LNCAP (cell line): ENCODE measurements around the gene SNCAIP.

Experiments used
- TF ChIP-seq, protein P1 (sequence below): fragments of 450-650 bp; IDR thresholded peaks from 2 replicates; pipeline ENCODE4 v1.5.1; 2017; ENCODE audit warnings: mild to moderate bottlenecking

SNCAIP gene

DNA sequence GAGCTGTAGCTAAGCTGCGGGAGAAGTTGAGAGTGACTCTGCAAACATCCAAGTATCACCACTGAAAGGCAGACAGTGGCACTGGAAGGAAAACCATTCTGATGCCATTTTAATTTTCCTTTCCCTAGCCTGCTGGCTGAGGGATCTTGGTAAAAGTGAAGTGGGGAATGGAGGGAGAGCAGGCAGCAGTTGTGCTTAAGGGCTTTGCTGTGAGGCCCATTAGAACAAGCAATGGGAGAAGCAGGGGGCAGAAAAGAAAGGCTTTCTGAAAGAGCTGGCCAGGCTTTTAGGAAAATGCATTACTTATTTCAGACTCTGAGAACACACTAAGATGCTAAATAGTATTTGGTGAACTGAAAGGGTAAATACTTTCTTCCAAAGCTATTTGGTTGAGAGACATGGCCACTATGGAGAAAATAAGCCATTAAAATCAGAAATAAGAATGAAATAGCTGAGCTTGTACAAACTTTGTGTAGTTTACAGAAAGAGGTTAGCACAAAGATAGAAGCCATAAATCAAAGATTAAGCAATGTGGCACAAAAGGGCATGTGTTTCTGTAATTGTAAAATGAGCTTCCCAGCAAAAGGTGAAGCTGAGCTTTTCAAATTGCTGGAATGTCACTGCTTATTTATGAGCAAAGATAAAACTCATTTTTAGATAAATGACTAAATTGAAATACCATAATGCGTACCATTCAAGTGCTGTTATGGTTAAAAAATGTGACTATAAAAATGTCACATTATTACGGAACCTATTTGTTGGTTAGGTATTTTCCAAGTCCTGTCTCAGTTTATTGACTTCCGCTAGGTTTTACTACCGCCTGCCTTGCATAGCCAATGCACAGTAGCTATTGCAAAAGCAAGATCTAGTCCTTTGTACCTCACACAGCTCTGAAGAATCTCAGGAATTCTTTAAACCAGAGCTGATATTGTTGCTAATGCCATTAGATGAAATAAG, 20.8 kb downstream of the SNCAIP start:
- TF ChIP-seq, protein P1, sequence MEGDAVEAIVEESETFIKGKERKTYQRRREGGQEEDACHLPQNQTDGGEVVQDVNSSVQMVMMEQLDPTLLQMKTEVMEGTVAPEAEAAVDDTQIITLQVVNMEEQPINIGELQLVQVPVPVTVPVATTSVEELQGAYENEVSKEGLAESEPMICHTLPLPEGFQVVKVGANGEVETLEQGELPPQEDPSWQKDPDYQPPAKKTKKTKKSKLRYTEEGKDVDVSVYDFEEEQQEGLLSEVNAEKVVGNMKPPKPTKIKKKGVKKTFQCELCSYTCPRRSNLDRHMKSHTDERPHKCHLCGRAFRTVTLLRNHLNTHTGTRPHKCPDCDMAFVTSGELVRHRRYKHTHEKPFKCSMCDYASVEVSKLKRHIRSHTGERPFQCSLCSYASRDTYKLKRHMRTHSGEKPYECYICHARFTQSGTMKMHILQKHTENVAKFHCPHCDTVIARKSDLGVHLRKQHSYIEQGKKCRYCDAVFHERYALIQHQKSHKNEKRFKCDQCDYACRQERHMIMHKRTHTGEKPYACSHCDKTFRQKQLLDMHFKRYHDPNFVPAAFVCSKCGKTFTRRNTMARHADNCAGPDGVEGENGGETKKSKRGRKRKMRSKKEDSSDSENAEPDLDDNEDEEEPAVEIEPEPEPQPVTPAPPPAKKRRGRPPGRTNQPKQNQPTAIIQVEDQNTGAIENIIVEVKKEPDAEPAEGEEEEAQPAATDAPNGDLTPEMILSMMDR, result no peak

- TF ChIP-seq, protein P1, result no peak
These were observed 21.5 kb downstream of the SNCAIP start for GRCh38 chr5:122333564-122333963.

GRCh38 chr5:122339591-122339990, 27.6 kb downstream of the SNCAIP start:
- TF ChIP-seq, protein P1, result no peak

GRCh38 chr5:122341087-122341486, 29.1 kb downstream of the SNCAIP start:
- TF ChIP-seq, protein P1, result no peak

- TF ChIP-seq, protein P1, result no peak
These were observed 30.2 kb downstream of the SNCAIP start for GRCh38 chr5:122342256-122342655.

DNA sequence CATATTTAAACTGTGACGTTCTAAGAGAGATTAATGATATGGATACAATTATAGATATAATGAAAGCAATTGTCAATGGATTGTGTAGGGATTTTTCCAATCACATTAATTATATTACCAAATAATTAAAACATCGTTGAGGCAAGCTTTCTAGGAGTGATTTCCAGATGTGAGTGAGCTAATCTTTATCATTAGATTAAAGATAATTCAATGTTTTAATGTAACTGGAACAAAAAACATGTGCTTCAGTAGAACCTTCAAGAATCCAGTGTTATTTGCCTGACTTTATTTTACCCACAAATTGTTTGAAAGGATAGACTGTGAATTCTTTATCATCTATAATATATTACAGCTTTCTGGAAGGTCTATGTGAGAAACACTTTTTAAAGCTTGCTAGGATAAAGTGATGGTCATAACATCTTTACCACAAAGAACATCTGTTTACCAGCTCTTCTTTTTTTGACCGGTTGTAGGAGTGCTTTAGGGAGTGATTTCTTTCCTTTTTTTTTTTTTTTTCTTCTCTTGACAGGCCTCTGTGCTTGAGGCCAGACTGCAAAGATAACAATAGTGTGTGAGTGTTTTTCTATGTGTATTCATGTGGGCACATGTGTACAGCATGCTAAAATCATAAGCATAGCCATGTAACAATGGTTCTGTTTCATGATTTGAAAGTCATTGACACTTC, 35.0 kb downstream of the SNCAIP start:
- TF ChIP-seq, protein P1, result no peak

- TF ChIP-seq, protein P1, result no peak
These were observed 38.5 kb downstream of the SNCAIP start for GRCh38 chr5:122350496-122350895.
